ENCODE results near the gene ARRDC1.

- TF ChIP-seq POLR2AphosphoS5 (IDR thresholded peaks at IDR 0.05; ENCODE audit: low read depth): no peak
- no peak for TF ChIP-seq CTCF (IDR thresholded peaks at IDR 0.05; ENCODE audit: insufficient read depth, low read length)
- no peak for TF ChIP-seq REST (IDR thresholded peaks at IDR 0.05; ENCODE audit: insufficient replicate concordance, low read depth)
These were observed 14.0 kb downstream of the ARRDC1 start for GRCh38 chr9:137619240-137620047.

All from HL-60 (cell line).